HEK293 (cell line): ENCODE measurements around the gene P2RY6.

Experiments
- SP7 ChIP-seq: fragments of 450-650 bp; formaldehyde crosslinking; IDR thresholded peaks from 2 replicates; pipeline ENCODE4 v1.5.1; 2016; ENCODE audit warnings: missing biosample characterization, missing genetic modification characterization
- ZNF174 ChIP-seq: fragments of 450-650 bp; formaldehyde crosslinking; IDR thresholded peaks from 2 replicates; pipeline ENCODE4 v1.5.0; 2017; ENCODE audit warnings: missing biosample characterization, mild to moderate bottlenecking, missing genetic modification characterization
- ZNF24 ChIP-seq: fragments of 450-650 bp; formaldehyde crosslinking; IDR thresholded peaks from 2 replicates; pipeline ENCODE4 v1.5.1; 2016; ENCODE audit warnings: missing biosample characterization, missing genetic modification characterization
- ZNF274 ChIP-seq, 2 experiments: fragments of 200-500 bp in 1 of 2; fragments of 450-650 bp in 1 of 2; sonication (Bioruptor generic) in 1 of 2; formaldehyde crosslinking in 1 of 2; IDR thresholded peaks; 2 replicates each; pipeline versions ENCODE4 v1.5.1 to v1.6.1; 2014 to 2016; ENCODE audit warnings: borderline replicate concordance in 1 of 2, inconsistent platforms in 1 of 2, low read length in 1 of 2, missing biosample characterization in 1 of 2, missing genetic modification characterization in 1 of 2
- ZNF747 ChIP-seq: fragments of 450-650 bp; formaldehyde crosslinking; IDR thresholded peaks from 2 replicates; pipeline ENCODE4 v1.5.1; 2016; ENCODE audit warnings: missing biosample characterization, missing genetic modification characterization
- ZSCAN23 ChIP-seq: fragments of 450-650 bp; formaldehyde crosslinking; IDR thresholded peaks from 2 replicates; pipeline ENCODE4 v1.5.1; 2016; ENCODE audit warnings: missing biosample characterization, missing genetic modification characterization
- TF ChIP-seq, protein P1 (sequence below): fragments of 450-650 bp; formaldehyde crosslinking; IDR thresholded peaks from 2 replicates; pipeline ENCODE4 v1.5.1; 2016; ENCODE audit warnings: missing biosample characterization, missing genetic modification characterization
- TF ChIP-seq, protein P2 (sequence below): fragments of 450-650 bp; formaldehyde crosslinking; IDR thresholded peaks from 2 replicates; pipeline ENCODE4 v1.5.1; 2016; ENCODE audit warnings: missing biosample characterization, missing genetic modification characterization
- TF ChIP-seq, protein P3 (sequence below): sonication (generic); formaldehyde crosslinking; IDR thresholded peaks from 2 replicates; pipeline ENCODE4 v1.8.1; 2022; ENCODE audit warnings: mild to moderate bottlenecking, moderate library complexity, missing genetic modification reagents

DNA sequence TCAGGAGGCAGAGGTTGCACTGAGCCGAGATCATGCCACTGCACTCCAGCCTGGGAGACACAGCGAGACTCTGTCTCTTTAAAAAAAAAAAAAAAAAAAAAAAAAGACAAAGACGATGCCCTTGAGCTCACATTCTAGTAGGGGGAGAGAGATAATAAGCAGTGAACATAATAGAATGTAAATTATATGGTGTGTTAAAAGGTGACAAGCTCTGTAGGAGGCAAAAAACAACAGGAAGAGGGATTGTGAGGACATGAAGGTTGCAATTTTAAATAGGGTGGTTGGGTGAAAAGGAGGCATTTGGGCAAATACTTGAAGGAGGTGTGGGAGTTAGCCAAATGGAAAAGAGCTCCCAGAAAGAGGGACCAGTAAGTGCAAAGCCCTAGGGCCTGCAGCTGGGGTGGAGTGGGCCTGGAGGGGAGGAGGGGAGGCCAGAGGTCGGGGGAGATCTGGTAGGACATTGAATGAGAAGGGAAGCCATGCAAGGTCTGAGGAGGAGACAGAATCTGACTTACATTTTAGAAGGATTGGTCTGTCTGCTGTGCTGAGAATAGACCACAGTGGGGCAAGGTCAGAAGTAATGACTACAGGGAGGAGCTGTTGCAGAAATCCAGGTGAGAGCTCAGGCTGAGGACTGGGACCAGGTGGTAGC is 27.4 kb upstream of the P2RY6 start:
- TF ChIP-seq ZNF747 (tag by site-specific recombination) (no peak), ZNF24 (tag by site-specific recombination) (no peak), SP7 (tag by site-specific recombination) (peak; percentile 84), ZNF274 (IDR thresholded peaks at IDR 0.05; ENCODE audit: low read length) (no peak), ZNF274 (tag by site-specific recombination; IDR thresholded peaks at IDR 0.05; ENCODE audit: borderline replicate concordance) (no peak), ZNF174 (no peak), ZSCAN23 (tag by site-specific recombination) (no peak)
- TF ChIP-seq, protein P1, sequence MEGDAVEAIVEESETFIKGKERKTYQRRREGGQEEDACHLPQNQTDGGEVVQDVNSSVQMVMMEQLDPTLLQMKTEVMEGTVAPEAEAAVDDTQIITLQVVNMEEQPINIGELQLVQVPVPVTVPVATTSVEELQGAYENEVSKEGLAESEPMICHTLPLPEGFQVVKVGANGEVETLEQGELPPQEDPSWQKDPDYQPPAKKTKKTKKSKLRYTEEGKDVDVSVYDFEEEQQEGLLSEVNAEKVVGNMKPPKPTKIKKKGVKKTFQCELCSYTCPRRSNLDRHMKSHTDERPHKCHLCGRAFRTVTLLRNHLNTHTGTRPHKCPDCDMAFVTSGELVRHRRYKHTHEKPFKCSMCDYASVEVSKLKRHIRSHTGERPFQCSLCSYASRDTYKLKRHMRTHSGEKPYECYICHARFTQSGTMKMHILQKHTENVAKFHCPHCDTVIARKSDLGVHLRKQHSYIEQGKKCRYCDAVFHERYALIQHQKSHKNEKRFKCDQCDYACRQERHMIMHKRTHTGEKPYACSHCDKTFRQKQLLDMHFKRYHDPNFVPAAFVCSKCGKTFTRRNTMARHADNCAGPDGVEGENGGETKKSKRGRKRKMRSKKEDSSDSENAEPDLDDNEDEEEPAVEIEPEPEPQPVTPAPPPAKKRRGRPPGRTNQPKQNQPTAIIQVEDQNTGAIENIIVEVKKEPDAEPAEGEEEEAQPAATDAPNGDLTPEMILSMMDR (tag by site-specific recombination), result no peak
- TF ChIP-seq, protein P2, sequence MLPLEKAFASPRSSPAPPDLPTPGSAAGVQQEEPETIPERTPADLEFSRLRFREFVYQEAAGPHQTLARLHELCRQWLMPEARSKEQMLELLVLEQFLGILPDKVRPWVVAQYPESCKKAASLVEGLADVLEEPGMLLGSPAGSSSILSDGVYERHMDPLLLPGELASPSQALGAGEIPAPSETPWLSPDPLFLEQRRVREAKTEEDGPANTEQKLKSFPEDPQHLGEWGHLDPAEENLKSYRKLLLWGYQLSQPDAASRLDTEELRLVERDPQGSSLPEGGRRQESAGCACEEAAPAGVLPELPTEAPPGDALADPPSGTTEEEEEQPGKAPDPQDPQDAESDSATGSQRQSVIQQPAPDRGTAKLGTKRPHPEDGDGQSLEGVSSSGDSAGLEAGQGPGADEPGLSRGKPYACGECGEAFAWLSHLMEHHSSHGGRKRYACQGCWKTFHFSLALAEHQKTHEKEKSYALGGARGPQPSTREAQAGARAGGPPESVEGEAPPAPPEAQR (tag by site-specific recombination), result no peak
- TF ChIP-seq, protein P3, sequence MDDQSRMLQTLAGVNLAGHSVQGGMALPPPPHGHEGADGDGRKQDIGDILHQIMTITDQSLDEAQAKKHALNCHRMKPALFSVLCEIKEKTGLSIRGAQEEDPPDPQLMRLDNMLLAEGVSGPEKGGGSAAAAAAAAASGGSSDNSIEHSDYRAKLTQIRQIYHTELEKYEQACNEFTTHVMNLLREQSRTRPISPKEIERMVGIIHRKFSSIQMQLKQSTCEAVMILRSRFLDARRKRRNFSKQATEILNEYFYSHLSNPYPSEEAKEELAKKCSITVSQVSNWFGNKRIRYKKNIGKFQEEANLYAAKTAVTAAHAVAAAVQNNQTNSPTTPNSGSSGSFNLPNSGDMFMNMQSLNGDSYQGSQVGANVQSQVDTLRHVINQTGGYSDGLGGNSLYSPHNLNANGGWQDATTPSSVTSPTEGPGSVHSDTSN (CRISPR knock-in tag), result no peak
